PFSK-1 (cell line): Measurements from ENCODE around the gene MYH14.

ENCODE experiments used
- TAF1 ChIP-seq: IDR thresholded peaks from 2 replicates; pipeline ENCODE4 v1.6.1; 2012; ENCODE audit warnings: low read length, control low read depth, borderline replicate concordance; ENCODE audit not compliant: insufficient read depth
- TF ChIP-seq, protein P1 (sequence below), 2 experiments: IDR thresholded peaks; 2 replicates each; pipeline versions ENCODE4 v1.6.1 to v1.8.0; 2011 to 2012; ENCODE audit warnings: low read depth in 2 of 2, low read length in 2 of 2, control low read depth in 1 of 2, inconsistent platforms in 1 of 2, mild to moderate bottlenecking in 1 of 2, moderate library complexity in 1 of 2; ENCODE audit not compliant: insufficient read depth in 1 of 2

- TF ChIP-seq TAF1: no peak
- TF ChIP-seq, protein P1, sequence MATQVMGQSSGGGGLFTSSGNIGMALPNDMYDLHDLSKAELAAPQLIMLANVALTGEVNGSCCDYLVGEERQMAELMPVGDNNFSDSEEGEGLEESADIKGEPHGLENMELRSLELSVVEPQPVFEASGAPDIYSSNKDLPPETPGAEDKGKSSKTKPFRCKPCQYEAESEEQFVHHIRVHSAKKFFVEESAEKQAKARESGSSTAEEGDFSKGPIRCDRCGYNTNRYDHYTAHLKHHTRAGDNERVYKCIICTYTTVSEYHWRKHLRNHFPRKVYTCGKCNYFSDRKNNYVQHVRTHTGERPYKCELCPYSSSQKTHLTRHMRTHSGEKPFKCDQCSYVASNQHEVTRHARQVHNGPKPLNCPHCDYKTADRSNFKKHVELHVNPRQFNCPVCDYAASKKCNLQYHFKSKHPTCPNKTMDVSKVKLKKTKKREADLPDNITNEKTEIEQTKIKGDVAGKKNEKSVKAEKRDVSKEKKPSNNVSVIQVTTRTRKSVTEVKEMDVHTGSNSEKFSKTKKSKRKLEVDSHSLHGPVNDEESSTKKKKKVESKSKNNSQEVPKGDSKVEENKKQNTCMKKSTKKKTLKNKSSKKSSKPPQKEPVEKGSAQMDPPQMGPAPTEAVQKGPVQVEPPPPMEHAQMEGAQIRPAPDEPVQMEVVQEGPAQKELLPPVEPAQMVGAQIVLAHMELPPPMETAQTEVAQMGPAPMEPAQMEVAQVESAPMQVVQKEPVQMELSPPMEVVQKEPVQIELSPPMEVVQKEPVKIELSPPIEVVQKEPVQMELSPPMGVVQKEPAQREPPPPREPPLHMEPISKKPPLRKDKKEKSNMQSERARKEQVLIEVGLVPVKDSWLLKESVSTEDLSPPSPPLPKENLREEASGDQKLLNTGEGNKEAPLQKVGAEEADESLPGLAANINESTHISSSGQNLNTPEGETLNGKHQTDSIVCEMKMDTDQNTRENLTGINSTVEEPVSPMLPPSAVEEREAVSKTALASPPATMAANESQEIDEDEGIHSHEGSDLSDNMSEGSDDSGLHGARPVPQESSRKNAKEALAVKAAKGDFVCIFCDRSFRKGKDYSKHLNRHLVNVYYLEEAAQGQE (IDR thresholded peaks at IDR 0.05; ENCODE audit: insufficient read depth in 1 of 2, low read depth in 2 of 2, low read length in 2 of 2): no peak
Observed at GRCh38 chr19:50178859-50179537, 24.4 kb upstream of the MYH14 start.
